Uterus (tissue), 4 donors: ENCODE measurements around the gene MED29. TPM values are rescaled to one million over a fixed set of nuclear protein-coding genes. Genes with fewer than 3 reads are reported as not detected.
A peak's percentile ranks its signal among the peaks of the same experiment; 100 is the strongest.

Source experiments
- DNase-seq, 2 donors: peaks; one replicate each; pipeline ENCODE4 v3.0.0-alpha.2; 2019 to 2020
- H3K27ac ChIP-seq, 2 donors: fragments of 200-600 bp; sonication (generic); 1 replicate in 1 of 2; 2 replicates in 1 of 2; pipeline ENCODE4 v1.5.1; 2016 to 2018
- H3K27me3 ChIP-seq, 2 donors: fragments of 200-600 bp; sonication (generic); one replicate each; pipeline ENCODE4 v1.5.1; 2018 to 2019; ENCODE audit warnings: control low read depth in 1 of 2
- H3K36me3 ChIP-seq, 2 donors: fragments of 200-600 bp; sonication (generic); one replicate each; pipeline ENCODE4 v1.5.1; 2019; ENCODE audit warnings: control low read depth in 1 of 2
- H3K4me1 ChIP-seq, 2 donors: fragments of 200-600 bp; sonication (generic); one replicate each; pipeline ENCODE4 v1.5.1; 2018 to 2019; ENCODE audit warnings: control low read depth in 1 of 2
- H3K4me3 ChIP-seq, 2 donors: fragments of 200-600 bp; sonication (generic); 1 replicate in 1 of 2; 2 replicates in 1 of 2; pipeline ENCODE4 v1.5.1; 2018 to 2019; ENCODE audit warnings: mild to moderate bottlenecking in 1 of 2
- H3K9me3 ChIP-seq, 2 donors: fragments of 200-600 bp; sonication (generic); one replicate each; pipeline ENCODE4 v1.5.1; 2019; ENCODE audit warnings: control low read depth in 1 of 2
- POLR2A ChIP-seq, 2 donors: fragments of 450-650 bp; IDR thresholded peaks; one replicate each; pipeline ENCODE4 v1.6.1; 2016; ENCODE audit warnings: antibody characterized with exemption in 2 of 2, mild to moderate bottlenecking in 1 of 2, moderate library complexity in 1 of 2
- intact Hi-C: fragments of 100-400 bp; cut with DNase I; formaldehyde crosslinking; loops from one replicate; pipeline ENCODE4 v1.15.1; 2023; ENCODE audit warnings: low total_unique reads
- total RNA-seq, 4 donors: library from RNA; depleted of rRNA in 3 of 4; stranded (reverse); fragments of >200 nt in 3 of 4; gene quantifications; one replicate each; pipeline versions ENCODE4 v1.1.0 to v1.2.4, GENCODE V29; 2014 to 2023
- TF ChIP-seq, protein P1 (sequence below), 4 experiments: fragments of 200-600 bp in 2 of 4; fragments of 450-650 bp in 2 of 4; sonication (generic) in 2 of 4; IDR thresholded peaks; one replicate each; pipeline ENCODE4 v1.5.1; 2016 to 2019; ENCODE audit warnings: antibody characterized with exemption in 4 of 4, mild to moderate bottlenecking in 2 of 4, moderate library complexity in 1 of 4
- donor health status: DM: yes; HTN: yes; CAD: no.

MED29 gene
- total RNA-seq, 4 donors from 2014 or later, result 15.6 to 282 (median 40.8) TPM

DNA sequence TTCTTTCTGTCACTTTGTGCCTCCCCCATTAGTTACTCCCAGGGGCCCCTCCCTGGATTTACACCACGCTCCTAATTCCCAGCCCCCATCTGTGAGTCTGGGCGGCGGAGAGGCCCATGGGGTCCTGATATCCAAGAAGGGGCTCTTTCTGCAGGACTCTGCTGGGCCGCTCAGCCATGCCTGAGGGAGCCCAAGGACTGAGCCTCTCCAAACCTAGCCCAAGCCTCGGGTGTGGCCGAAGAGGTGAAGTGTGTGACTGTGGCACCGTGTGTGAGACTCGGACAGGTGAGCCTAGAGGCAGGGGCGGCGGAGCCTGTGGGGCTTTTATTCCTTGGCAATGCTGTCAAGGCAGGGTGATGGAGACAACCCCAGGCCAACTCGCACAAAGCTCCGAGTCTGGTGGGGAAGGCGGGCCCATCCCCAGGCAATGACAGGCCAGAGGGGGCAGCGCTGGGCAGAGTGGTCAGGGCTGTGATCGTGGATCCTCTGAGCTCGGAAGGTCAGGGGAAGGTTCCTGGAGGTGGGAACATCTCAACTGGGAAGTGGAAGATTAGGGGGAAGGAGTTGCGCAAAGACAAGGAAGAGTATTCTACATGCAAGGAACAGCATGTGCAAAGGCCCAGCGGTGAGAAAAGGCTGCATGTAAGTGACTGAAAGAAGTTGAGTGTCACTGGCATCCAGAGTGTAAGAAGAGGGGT is 22.9 kb downstream of the MED29 start:
- Histone ChIP-seq H3K36me3 (no peaks in the 10 kb centered on the region), H3K27ac (peak overlapping the region; percentile 98 to 99), H3K27me3 (no peaks in the 10 kb centered on the region), H3K4me3 (peak overlapping the region; percentile 60 to 98), H3K9me3 (no peaks in the 10 kb centered on the region), H3K4me1 (peaks cover 0 to 20% of the 10 kb centered on the region in 2 donors)
- DNase-seq, result peak; percentile 47 to 51
- TF ChIP-seq POLR2A (IDR thresholded peaks at IDR 0.05), result no peak
- TF ChIP-seq, protein P1, sequence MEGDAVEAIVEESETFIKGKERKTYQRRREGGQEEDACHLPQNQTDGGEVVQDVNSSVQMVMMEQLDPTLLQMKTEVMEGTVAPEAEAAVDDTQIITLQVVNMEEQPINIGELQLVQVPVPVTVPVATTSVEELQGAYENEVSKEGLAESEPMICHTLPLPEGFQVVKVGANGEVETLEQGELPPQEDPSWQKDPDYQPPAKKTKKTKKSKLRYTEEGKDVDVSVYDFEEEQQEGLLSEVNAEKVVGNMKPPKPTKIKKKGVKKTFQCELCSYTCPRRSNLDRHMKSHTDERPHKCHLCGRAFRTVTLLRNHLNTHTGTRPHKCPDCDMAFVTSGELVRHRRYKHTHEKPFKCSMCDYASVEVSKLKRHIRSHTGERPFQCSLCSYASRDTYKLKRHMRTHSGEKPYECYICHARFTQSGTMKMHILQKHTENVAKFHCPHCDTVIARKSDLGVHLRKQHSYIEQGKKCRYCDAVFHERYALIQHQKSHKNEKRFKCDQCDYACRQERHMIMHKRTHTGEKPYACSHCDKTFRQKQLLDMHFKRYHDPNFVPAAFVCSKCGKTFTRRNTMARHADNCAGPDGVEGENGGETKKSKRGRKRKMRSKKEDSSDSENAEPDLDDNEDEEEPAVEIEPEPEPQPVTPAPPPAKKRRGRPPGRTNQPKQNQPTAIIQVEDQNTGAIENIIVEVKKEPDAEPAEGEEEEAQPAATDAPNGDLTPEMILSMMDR (IDR thresholded peaks at IDR 0.05), result no peak
- intact Hi-C loops, result no loop called here

DNA sequence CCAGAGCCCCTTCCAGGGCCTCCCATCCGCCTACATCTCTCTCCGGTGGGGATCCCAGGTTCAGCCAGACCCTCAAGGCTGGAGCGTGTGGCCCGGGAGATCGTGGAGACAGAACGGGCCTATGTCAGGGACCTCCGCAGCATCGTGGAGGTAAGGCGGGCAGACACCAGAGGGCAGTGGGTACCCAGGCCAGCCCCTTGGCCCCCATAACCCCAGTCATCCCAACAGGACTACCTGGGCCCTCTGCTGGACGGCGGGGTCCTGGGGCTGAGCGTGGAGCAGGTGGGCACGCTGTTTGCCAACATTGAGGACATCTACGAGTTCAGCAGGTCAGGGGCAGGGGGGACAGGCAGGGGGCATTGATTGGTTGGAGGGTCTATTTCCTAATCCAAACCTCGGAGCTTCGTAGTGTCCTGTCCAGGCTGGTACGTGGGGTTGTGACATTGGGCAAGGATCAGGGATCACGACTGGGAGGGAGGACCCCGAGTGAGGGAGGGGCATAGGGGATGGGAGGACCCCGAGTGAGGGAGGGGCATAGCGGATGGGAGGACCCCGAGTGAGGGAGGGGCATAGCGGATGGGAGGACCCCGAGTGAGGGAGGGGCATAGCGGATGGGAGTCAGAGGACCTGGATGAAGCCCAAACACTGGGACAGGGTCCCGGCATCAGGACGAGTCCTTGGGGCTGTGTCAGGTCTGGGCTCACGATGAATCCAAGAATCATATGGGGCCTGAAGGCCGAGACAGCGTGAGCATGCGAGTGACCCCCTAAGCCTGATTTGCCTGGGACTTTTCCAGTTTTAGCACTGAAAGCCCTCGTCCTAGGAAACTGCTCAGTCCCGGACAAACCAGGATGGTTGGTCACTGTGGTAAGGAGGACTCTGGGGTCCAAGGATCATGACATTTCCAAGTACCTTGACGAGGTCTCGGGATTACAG is 24.2 kb downstream of the MED29 start:
- DNase-seq, result peak; percentile 28 to 41
- H3K27me3 ChIP-seq, result no peaks in the 10 kb centered on the region
- H3K4me3 ChIP-seq, result peak overlapping the region in 1 of 2 donors; percentile 98
- intact Hi-C loops, result no loop called here
- H3K36me3 ChIP-seq, result no peaks in the 10 kb centered on the region
- no peak for TF ChIP-seq POLR2A (IDR thresholded peaks at IDR 0.05)
- TF ChIP-seq, protein P1 (IDR thresholded peaks at IDR 0.05), result no peak
- no peaks in the 10 kb centered on the region for H3K9me3 ChIP-seq
- peak overlapping the region; percentile 98 to 99 for H3K27ac ChIP-seq
- peaks cover 0 to 20% of the 10 kb centered on the region in 2 donors for H3K4me1 ChIP-seq

GRCh38 chr19:39416152-39417120 is 25.3 kb downstream of the MED29 start:
- no peaks in the 10 kb centered on the region for H3K9me3 ChIP-seq
- peaks cover 0 to 20% of the 10 kb centered on the region in 2 donors for H3K4me1 ChIP-seq
- peak overlapping the region; percentile 98 to 99 for H3K27ac ChIP-seq
- DNase-seq, result peak; percentile 31 to 39
- no peak overlapping the region for H3K4me3 ChIP-seq
- no peaks in the 10 kb centered on the region for H3K27me3 ChIP-seq
- intact Hi-C loops, result no loop called here
- TF ChIP-seq POLR2A (IDR thresholded peaks at IDR 0.05), result no peak
- TF ChIP-seq, protein P1 (IDR thresholded peaks at IDR 0.05), result no peak
- no peaks in the 10 kb centered on the region for H3K36me3 ChIP-seq

DNA sequence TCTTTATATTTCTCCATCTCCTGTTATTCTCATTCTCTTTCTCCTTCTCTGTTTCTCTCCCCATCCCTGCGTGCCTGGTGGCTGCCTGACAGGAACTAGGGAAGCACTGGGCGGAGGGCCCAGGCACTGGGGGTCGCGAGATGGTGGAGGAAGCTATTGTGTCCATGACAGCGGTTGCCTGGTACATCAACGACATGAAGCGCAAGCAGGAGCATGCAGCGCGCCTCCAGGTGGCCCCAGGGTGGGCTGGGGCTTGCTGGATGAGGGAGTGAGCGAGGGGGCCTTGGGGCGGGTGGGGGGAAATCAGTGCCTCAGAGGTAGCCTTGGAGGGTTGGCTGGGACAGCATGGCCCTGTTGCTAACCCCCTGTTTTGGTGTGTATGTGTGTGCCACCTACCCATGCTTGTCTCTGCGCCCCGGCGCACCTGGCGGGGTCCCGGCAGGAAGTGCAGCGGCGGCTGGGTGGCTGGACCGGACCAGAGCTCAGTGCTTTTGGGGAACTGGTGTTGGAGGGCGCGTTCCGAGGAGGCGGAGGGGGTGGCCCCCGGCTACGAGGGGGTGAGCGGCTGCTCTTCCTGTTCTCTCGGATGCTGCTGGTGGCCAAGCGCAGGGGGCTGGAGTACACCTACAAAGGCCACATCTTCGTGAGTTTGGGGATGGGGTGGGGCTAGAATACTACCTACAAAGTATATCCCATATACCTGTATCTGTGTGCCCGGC is 26.4 kb downstream of the MED29 start:
- Histone ChIP-seq H3K27me3 (no peaks in the 10 kb centered on the region), H3K4me3 (no peak overlapping the region), H3K27ac (no peak overlapping the region), H3K4me1 (peaks cover 0 to 20% of the 10 kb centered on the region in 2 donors), H3K36me3 (no peaks in the 10 kb centered on the region), H3K9me3 (no peaks in the 10 kb centered on the region)
- DNase-seq, result no peak
- intact Hi-C loops, result no loop called here
- TF ChIP-seq, protein P1 (IDR thresholded peaks at IDR 0.05), result no peak
- no peak for TF ChIP-seq POLR2A (IDR thresholded peaks at IDR 0.05)
